Raji (cell line): ENCODE results near the gene CDKN2B.

Source experiments
- POLR2A ChIP-seq: IDR thresholded peaks from 2 replicates; pipeline ENCODE4 v1.6.1; 2011; ENCODE audit warnings: low read depth, low read length, control low read depth; ENCODE audit not compliant: insufficient read depth

Gene CDKN2B

DNA sequence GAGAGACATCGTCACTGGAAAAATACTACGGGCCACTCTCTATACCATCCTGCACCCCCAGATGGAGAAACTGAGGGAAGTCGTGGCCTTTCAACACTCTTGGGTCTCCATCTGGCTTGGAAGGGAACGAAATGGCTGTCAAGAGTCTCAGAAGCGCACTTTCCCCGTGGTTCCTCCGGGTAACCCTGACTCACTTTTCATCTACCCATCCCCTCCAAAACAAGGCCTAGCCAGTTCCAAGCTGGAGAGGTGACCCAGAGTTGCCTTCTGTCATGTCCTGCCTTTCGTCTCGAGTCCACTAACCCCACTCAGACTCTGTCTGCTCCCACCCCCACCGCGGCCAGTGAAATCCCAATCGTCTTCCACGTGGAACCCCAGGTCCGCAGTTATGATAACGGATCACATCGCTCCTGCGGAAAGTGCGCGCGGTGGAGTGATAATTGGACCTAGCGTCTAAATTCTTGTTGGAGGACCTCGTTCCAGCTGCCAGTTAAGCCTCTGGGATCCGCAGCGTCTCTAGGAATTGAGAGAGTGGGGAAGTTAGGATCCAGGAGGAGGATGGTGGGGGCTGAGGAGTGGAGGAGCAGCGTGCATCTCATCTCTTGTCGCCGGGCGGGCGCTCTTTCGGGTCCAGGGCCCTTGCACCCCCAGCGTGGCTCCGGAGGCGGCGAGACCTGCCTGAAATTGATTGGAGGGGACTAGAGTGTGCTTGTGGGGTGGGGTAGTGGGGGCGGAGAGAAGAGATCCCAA, 19.5 kb downstream of the CDKN2B start:
- no peak for TF ChIP-seq POLR2A

DNA sequence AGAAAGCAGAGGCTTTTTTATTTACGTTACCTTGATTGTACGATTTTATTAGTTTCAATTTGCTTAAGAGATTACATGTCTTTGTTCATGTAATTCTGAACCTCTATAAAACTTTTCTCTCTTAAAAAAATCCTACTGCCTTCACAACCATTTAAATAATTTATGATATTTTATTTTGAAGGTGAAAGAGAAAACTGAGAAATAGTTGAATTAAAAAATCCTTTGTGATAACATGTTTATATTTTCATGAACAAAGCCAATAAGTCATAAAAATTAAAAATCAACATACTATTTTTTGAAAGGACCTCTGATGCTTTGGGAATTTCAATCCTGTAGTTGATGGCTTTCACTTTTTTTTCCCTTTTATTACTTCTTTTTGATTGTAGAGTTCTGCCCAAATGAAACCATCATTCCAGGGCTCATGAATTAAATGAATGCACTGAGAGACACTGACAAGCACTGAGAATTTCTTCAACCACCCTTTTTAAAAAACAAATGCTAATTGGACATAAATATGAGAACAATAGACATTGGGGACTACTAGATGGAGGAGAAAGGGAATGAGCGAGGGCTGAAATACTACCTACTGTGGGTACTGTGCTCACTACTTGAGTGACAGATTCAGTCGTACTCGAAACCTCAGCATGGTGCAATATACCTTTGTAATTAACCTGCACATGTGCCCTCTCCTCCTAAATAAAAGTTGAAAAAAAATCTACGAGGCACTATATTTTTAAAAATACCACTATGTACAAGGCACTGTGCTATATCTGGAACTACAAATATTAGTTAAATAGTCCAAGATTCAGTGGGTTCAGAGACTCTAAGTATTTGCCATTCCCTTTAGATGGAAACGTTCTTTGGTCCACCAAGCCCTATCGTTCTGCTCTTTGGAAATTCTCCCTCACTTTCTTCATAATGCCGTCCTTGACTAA, 20.8 kb downstream of the CDKN2B start:
- TF ChIP-seq POLR2A, result no peak

DNA sequence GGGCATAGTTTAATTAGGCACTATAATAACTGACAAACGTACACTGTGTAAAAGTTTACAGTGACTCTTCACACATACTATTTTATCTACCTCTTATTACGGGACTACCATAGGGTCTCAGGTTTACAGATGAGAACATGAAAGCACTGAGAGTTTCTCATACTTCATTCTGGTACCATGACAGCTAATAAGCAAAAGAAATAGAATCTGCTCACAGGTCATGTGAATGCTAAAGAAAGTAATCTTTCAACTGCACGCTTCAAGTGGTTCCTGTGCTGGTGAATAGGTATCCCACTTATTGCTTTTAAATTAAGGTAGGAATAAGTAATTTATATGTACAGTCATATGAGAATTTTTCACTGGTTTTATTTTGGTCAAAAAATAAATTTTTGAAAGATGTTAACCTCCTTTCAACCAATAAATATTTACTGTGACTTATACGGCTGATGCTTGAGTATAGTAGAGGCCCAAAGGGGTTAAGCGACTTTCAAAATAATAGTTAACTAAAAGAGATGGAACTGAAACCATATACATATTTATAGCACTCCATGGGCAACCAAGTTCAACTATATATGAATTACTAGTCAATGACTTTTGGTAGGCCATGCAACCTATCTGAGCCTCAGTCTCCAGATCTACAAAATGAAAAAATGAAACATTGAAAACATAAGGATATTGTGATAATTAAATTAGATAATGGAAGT, 23.0 kb downstream of the CDKN2B start:
- TF ChIP-seq POLR2A, result no peak

DNA sequence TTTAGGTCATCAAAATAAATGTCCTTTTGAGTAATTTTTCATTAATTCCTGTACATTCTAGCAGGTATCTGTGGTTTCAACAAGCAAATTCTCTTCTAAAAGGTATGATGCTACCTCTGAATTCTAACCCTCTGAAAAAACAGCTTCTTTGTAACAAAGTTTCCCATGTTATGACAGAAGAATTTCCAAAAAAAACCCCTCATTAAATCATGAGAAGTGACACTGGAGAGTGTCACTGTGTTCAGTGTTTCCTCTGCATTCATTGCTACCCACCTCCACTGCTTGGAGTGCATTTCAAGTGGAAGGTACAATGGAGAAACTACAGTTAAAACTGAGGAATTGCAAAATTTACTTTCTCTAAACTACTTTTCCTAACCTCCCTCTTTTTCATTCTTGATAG, 25.0 kb downstream of the CDKN2B start:
- TF ChIP-seq POLR2A, result no peak

DNA sequence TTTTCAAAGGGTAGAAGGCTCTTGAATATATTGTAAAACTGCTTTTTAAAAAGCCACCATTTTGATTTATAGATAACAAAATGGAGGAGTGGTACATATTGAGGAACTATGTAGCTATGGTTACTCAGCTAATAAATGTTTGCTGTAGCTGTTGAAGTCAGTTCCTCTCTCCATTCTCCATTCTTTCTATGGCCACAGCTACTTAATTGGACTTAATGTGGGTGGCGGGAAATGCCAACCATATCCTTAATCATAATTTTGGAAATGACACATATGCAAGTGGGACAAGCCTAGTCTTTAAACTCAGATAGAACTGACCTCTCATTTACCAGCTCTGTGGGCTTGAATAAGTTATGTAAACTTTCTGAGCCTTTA, 25.6 kb downstream of the CDKN2B start:
- TF ChIP-seq POLR2A, result no peak

DNA sequence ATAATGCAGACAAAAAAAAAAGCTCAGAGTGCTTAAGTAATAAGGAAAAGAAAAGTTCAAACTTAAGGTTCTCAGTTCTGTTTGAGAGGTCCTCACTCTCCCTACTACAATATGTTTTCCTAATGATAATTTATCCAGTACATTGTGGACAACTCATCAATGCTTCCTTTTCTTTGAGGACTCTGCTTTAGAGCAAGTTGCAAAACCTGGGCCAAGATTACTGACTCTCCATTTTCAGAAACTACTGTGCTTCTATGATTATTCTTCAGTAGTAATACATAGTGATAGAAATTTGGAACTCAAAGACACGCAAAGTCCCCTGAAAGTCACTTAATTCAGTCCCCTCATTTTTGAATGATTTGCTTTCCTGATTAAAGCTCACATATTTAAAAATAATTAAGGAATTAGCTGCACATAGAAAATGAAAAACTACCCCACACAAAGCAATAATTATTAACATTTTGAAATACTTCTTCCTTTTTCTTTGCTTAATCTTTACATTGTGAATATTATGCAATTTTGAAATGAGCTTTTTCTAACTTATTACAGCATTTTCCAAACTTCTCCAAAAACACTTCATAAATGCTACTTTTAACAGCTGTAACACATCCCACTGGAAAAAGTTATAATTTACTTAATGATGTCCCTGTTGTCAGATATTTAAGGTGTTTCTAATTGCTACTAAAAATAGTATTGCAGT, 26.1 kb downstream of the CDKN2B start:
- no peak for TF ChIP-seq POLR2A

DNA sequence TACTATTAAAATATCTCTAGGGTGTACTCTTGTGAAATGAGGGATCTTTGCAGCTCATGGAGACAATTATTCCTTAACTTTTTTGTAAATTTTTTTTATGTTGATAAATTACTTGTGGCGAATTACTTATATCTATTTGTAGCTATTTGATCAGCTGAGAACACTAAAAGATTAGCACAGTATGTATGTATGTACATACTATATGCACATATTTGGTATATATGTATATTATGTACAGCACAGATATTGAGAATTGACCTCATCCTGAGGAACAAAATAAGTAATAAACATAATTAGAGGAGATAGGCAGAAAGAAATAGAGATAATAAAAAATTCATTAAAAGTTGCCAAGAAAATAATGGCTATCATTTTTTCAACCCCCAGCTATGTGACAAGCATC, 26.7 kb downstream of the CDKN2B start:
- TF ChIP-seq POLR2A, result no peak

DNA sequence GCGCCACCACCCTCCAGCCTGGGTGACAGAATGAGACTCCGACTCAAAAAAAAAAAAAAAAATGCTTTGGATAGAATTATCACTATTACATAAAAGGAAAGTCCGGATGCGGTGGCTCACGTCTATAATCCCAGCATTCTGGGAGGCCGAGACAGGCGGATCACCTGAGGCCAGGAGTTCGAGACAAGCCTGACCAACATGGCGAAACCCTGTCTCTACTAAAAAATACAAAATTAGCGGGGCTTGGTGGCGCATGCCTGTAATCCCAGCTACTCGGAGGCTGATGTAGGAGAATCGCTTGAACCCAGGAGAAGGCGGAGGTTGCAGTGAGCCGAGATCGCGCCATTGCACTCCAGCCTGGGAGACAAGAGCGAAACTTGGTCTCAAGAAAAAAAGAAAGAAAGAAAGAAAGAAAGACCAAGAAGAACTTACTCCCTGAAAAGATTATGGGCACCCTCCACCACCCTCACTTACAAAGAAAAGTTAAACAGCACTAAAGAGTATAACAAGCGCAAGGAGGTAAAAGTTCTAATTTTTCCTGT, 32.7 kb downstream of the CDKN2B start:
- TF ChIP-seq POLR2A, result no peak

DNA sequence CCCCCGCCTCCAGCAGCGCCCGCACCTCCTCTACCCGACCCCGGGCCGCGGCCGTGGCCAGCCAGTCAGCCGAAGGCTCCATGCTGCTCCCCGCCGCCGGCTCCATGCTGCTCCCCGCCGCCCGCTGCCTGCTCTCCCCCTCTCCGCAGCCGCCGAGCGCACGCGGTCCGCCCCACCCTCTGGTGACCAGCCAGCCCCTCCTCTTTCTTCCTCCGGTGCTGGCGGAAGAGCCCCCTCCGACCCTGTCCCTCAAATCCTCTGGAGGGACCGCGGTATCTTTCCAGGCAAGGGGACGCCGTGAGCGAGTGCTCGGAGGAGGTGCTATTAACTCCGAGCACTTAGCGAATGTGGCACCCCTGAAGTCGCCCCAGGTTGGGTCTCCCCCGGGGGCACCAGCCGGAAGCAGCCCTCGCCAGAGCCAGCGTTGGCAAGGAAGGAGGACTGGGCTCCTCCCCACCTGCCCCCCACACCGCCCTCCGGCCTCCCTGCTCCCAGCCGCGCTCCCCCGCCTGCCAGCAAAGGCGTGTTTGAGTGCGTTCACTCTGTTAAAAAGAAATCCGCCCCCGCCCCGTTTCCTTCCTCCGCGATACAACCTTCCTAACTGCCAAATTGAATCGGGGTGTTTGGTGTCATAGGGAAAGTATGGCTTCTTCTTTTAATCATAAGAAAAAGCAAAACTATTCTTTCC, 34.2 kb downstream of the CDKN2B start:
- no peak for TF ChIP-seq POLR2A

DNA sequence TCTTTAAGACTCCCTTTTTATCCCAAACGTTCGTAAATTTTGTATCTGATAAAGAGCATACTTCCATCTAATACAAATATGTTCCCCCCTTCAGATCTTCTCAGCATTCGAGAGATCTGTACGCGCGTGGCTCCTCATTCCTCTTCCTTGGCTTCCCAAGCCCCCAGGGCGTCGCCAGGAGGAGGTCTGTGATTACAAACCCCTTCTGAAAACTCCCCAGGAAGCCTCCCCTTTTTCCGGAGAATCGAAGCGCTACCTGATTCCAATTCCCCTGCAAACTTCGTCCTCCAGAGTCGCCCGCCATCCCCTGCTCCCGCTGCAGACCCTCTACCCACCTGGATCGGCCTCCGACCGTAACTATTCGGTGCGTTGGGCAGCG, 34.8 kb downstream of the CDKN2B start:
- TF ChIP-seq POLR2A, result no peak

DNA sequence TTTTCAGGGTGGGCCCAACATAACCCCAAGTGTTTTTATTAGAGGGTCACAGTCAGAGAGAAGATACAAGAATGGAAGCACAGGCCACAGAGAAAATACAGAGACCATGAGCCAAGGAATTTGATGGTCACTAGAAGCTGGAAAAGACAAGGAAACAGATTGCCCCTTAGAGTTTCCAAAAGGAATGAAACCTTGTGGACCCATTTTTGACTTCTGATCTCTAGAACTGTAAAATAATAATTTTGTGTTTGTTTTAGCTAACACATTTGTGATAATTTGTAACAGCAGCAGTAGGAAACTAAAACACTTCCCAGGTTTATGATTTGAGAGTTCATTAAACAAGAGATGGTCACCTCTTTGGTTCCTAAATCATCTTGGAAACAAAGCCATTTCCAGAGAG, 36.7 kb downstream of the CDKN2B start:
- no peak for TF ChIP-seq POLR2A

DNA sequence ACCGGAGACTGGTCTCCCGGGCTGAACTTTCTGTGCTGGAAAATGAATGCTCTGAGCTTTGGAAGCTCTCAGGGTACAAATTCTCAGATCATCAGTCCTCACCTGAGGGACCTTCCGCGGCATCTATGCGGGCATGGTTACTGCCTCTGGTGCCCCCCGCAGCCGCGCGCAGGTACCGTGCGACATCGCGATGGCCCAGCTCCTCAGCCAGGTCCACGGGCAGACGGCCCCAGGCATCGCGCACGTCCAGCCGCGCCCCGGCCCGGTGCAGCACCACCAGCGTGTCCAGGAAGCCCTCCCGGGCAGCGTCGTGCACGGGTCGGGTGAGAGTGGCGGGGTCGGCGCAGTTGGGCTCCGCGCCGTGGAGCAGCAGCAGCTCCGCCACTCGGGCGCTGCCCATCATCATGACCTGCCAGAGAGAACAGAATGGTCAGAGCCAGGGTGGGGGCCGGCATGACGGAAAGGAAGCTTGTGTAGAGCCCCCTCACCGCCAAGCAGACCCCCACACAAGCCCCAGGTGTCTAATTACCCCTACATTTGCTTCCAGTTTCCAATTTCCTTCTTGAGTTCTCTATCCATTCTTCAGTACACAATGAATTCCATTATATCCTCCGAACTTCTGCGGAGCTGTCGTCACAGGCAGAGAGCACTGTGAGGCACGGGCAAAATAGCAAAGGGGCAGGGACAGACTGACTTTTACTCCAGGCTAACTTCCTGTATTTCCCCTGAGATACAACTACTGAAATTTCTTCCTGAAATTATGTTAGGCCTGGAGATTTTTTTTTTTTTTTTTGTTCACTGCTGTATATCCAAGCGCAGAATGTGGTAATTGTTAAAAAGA, 38.1 kb downstream of the CDKN2B start:
- no peak for TF ChIP-seq POLR2A
